ENCODE measurements around the gene ADAMTS5.

ADAMTS5 gene

DNA sequence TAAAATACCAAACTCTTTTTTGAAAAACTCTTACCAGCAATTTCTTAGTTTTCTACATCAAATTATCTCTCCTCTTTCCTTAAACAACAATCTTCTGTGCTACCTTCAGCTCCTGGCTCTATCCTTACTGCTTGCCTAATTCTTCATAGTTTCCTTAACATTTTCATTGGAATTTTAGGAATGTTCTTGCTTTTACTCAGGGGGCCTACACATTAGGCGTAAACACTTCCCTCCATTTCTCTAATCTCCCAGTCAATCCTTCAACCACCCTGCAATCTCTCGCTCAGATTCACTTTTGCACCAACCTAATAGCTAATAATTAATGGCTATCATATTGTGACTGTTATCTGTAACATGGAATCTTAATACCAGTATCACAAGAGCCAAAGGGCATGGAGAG lies 50.1 kb downstream of the ADAMTS5 start:
- H3K27ac ChIP-seq, result no peak overlapping the region
- no peak for TF ChIP-seq CTCF (IDR thresholded peaks at IDR 0.05)
- no peak for TF ChIP-seq ZFX (IDR thresholded peaks at IDR 0.05; ENCODE audit: borderline replicate concordance)

DNA sequence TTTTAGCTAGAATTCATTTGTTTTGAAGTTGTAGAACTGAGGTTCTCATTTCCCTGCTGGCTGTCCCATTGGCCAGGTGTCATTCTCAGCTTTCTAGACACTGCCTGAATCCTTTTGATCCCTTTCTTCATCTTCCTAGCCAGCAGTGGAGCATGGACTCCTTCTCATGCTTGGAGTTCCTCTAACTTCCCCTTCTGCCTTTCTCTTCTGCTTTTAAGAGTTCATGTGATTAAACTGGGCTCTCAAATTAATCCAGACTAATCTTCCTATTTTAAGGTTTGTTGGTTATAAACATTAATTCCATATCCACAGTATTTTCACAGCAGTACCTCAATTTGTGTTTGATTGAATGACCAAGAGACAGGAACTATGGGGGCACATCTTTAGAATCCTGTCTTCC lies 52.3 kb downstream of the ADAMTS5 start:
- H3K27ac ChIP-seq, result no peak overlapping the region

GRCh38 chr21:26912466-26912865 lies 54.4 kb downstream of the ADAMTS5 start:
- H3K27ac ChIP-seq, result no peak overlapping the region
- TF ChIP-seq ZFX (IDR thresholded peaks at IDR 0.05; ENCODE audit: borderline replicate concordance) (no peak), CTCF (IDR thresholded peaks at IDR 0.05) (no peak)

More for the DNA sequence above, 52.3 kb downstream of the ADAMTS5 start:
- TF ChIP-seq ZFX (IDR thresholded peaks at IDR 0.05; ENCODE audit: borderline replicate concordance) (no peak), CTCF (IDR thresholded peaks at IDR 0.05) (no peak)

DNA sequence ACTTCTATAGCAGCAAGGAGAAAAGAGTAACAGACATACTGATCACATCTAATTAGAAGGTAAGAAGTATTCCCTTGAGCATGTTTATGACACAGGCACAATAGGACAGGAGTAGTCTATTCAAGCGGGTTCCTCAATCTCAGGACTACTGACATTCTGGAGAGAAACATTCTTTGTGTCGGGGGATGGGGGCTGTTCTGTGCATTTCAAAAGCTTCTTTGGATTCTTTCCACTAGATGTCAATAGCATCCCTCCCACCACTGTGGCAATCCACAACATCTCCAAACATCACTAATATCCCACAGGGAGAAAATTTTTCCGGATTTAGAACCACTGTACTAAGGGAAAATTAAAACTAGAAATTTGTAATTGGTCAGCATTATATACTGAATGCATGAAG lies 56.9 kb downstream of the ADAMTS5 start:
- peak; percentile 9; the same call in 1 of the 2 replicates for TF ChIP-seq CTCF (IDR thresholded peaks at IDR 0.05)
- no peak for TF ChIP-seq ZFX (IDR thresholded peaks at IDR 0.05; ENCODE audit: borderline replicate concordance)
- H3K27ac ChIP-seq, result no peak overlapping the region

DNA sequence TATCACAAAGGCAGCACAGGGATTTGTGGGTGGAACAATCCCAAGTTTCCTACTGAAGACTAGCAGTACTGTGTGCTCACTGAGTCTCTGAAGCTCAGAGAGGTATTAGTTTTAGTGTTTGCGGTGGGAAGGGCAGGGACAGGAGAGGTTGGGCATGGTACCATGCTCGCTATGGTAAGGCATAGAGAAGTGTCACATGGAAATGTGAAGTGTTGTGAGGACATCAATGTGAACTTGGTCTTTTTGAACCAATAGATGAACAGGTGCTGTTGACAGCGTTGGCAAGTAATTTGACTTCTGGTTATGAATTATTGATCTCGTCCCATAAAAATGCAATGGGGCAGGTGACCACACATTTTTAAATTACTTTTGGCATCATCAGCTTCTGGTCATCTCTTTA lies 65.9 kb downstream of the ADAMTS5 start:
- TF ChIP-seq CTCF (IDR thresholded peaks at IDR 0.05) (no peak), ZFX (IDR thresholded peaks at IDR 0.05; ENCODE audit: borderline replicate concordance) (no peak)
- no peak overlapping the region for H3K27ac ChIP-seq

GRCh38 chr21:26892151-26892550 lies 74.7 kb downstream of the ADAMTS5 start:
- TF ChIP-seq CTCF (IDR thresholded peaks at IDR 0.05) (no peak), ZFX (IDR thresholded peaks at IDR 0.05; ENCODE audit: borderline replicate concordance) (no peak)

DNA sequence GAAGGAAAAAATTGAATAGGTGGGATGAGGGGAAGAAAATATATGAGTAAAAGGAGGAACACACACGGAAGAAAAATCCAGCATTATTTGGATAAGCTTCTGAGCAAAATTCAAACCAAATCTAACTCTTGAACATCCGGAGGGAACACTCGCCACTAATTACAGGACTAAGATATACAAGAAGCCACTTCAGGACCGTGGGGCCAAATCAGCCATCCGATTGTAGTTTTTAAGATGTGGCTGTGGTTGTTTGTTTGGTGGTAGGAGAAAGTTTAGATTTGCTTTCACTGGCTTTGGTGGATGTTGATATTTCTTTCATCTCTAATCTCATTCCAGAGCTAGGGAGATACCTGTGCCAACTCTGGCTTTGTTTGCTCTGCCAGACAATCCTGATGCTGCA lies 78.0 kb downstream of the ADAMTS5 start:
- H3K27ac ChIP-seq, result no peak overlapping the region
- TF ChIP-seq CTCF (IDR thresholded peaks at IDR 0.05) (no peak), ZFX (IDR thresholded peaks at IDR 0.05; ENCODE audit: borderline replicate concordance) (no peak)

More at GRCh38 chr21:26892151-26892550, 74.7 kb downstream of the ADAMTS5 start:
- H3K27ac ChIP-seq, result no peak overlapping the region
